H9 (cell line): Measurements from ENCODE around the gene NFIX. TPM values are rescaled to one million over a fixed set of nuclear protein-coding genes. Genes with fewer than 3 reads are reported as not detected.

Experiments used
- DNase-seq: peaks from one replicate; pipeline ENCODE4 v3.0.0-alpha.2; 2017
- H2AFZ ChIP-seq: one replicate; pipeline ENCODE4 v1.6.1; 2013; ENCODE audit warnings: mild to moderate bottlenecking, low read length, control low read depth, moderate library complexity
- H2AK5ac ChIP-seq: 2 replicates; pipeline ENCODE4 v1.6.1; 2013; ENCODE audit warnings: low read length, control low read depth, mixed read lengths; ENCODE audit not compliant: insufficient read length
- H2BK120ac ChIP-seq: one replicate; pipeline ENCODE4 v1.6.1; 2013; ENCODE audit warnings: low read depth, mild to moderate bottlenecking, low read length, control low read depth, inconsistent platforms; ENCODE audit not compliant: poor library complexity, severe bottlenecking
- H2BK12ac ChIP-seq: 2 replicates; pipeline ENCODE4 v1.6.1; 2013; ENCODE audit warnings: low read length, control low read depth, mixed read lengths, low read depth; ENCODE audit not compliant: insufficient read length
- H2BK15ac ChIP-seq: 2 replicates; pipeline ENCODE4 v1.6.1; 2013; ENCODE audit warnings: low read depth, low read length, control low read depth
- H2BK20ac ChIP-seq: one replicate; pipeline ENCODE4 v1.6.1; 2013; ENCODE audit warnings: low read depth, mild to moderate bottlenecking, low read length, control low read depth, inconsistent platforms; ENCODE audit not compliant: poor library complexity, severe bottlenecking
- H2BK5ac ChIP-seq: 2 replicates; pipeline ENCODE4 v1.6.1; 2013; ENCODE audit warnings: low read length, control low read depth, mixed read lengths; ENCODE audit not compliant: insufficient read length
- H3K14ac ChIP-seq: 2 replicates; pipeline ENCODE4 v1.6.1; 2013; ENCODE audit warnings: low read length, control low read depth; ENCODE audit not compliant: insufficient read depth
- H3K18ac ChIP-seq: 2 replicates; pipeline ENCODE4 v1.6.1; 2013; ENCODE audit warnings: low read depth, mild to moderate bottlenecking, mixed read lengths, low read length, control low read depth; ENCODE audit not compliant: insufficient read length
- H3K23ac ChIP-seq: 2 replicates; pipeline ENCODE4 v1.6.1; 2013; ENCODE audit warnings: low read length, control low read depth, mixed read lengths, low read depth; ENCODE audit not compliant: insufficient read length
- H3K23me2 ChIP-seq: 2 replicates; pipeline ENCODE4 v1.6.1; 2013; ENCODE audit warnings: low read depth, mild to moderate bottlenecking, mixed read lengths, low read length, control low read depth; ENCODE audit not compliant: insufficient read length, poor library complexity, severe bottlenecking
- H3K27ac ChIP-seq: 2 replicates; pipeline ENCODE4 v1.5.1; 2013; ENCODE audit warnings: low read length, control low read depth, mixed read lengths, low read depth; ENCODE audit not compliant: insufficient read length
- H3K27me3 ChIP-seq: 2 replicates; pipeline ENCODE4 v1.6.1; 2013; ENCODE audit warnings: low read length, control low read depth, inconsistent platforms; ENCODE audit not compliant: insufficient read depth
- H3K4ac ChIP-seq: 2 replicates; pipeline ENCODE4 v1.6.1; 2013; ENCODE audit warnings: low read depth, mild to moderate bottlenecking, control low read depth, inconsistent platforms, low read length, moderate library complexity
- H3K4me1 ChIP-seq: 2 replicates; pipeline ENCODE4 v1.6.1; 2013; ENCODE audit warnings: low read length, control low read depth, inconsistent platforms; ENCODE audit not compliant: insufficient read depth
- H3K4me2 ChIP-seq: 2 replicates; pipeline ENCODE4 v1.6.1; 2013; ENCODE audit warnings: low read length, control low read depth, mixed read lengths; ENCODE audit not compliant: insufficient read length, insufficient read depth
- H3K56ac ChIP-seq: 2 replicates; pipeline ENCODE4 v1.6.1; 2013; ENCODE audit warnings: low read depth, mild to moderate bottlenecking, mixed read lengths, low read length, control low read depth; ENCODE audit not compliant: insufficient read length
- H3K79me1 ChIP-seq: 2 replicates; pipeline ENCODE4 v1.6.1; 2013; ENCODE audit warnings: low read depth, mild to moderate bottlenecking, moderate library complexity, low read length, control low read depth, inconsistent platforms; ENCODE audit not compliant: insufficient read depth, poor library complexity, severe bottlenecking
- H3K79me2 ChIP-seq: 2 replicates; pipeline ENCODE4 v1.6.1; 2013; ENCODE audit warnings: low read length, control low read depth, inconsistent platforms; ENCODE audit not compliant: insufficient read depth
- H3K9ac ChIP-seq: 2 replicates; pipeline ENCODE4 v1.6.1; 2013; ENCODE audit warnings: low read length, control low read depth, mixed read lengths; ENCODE audit not compliant: insufficient read length; ENCODE audit errors: extremely low read depth
- H3K9me3 ChIP-seq: one replicate; pipeline ENCODE4 v1.6.1; 2013; ENCODE audit warnings: low read depth, low read length, inconsistent platforms; ENCODE audit not compliant: control insufficient read depth
- H3T11ph ChIP-seq: one replicate; pipeline ENCODE4 v1.6.1; 2013; ENCODE audit warnings: mild to moderate bottlenecking, low read length, control low read depth, inconsistent platforms
- H4K20me1 ChIP-seq: one replicate; pipeline ENCODE4 v1.6.1; 2013; ENCODE audit not compliant: control insufficient read depth, insufficient read length, insufficient read depth
- H4K5ac ChIP-seq: 2 replicates; pipeline ENCODE4 v1.6.1; 2013; ENCODE audit warnings: low read depth, mild to moderate bottlenecking, mixed read lengths, low read length, control low read depth; ENCODE audit not compliant: insufficient read length
- H4K8ac ChIP-seq: replicated peaks from 2 replicates; pipeline ENCODE4 v1.6.1; 2013; ENCODE audit warnings: low read length, control low read depth, mixed read lengths, low read depth; ENCODE audit not compliant: insufficient read length
- H4K91ac ChIP-seq: 2 replicates; pipeline ENCODE4 v1.6.1; 2013; ENCODE audit warnings: low read depth, mild to moderate bottlenecking, moderate library complexity, mixed read lengths, low read length, control low read depth; ENCODE audit not compliant: insufficient read length
- H3K27ac Mint-ChIP-seq, 3 experiments: 2 replicates in 2 of 3; 3 replicates in 1 of 3; pipeline ENCODE4 v1.8.0; 2020 to 2021; ENCODE audit warnings: mixed read lengths in 3 of 3, mild to moderate bottlenecking in 1 of 3, moderate library complexity in 1 of 3
- H3K27me3 Mint-ChIP-seq: 2 replicates; pipeline ENCODE4 v1.8.0; 2021; ENCODE audit warnings: low read depth, mild to moderate bottlenecking, moderate library complexity, mixed read lengths
- H3K36me3 Mint-ChIP-seq, 3 experiments: 2 replicates in 2 of 3; 3 replicates in 1 of 3; pipeline ENCODE4 v1.8.0; 2020 to 2021; ENCODE audit warnings: low read depth in 3 of 3, mixed read lengths in 3 of 3; ENCODE audit not compliant: insufficient read depth in 1 of 3
- H3K4me1 Mint-ChIP-seq, 2 experiments: 2 replicates each; pipeline ENCODE4 v1.8.0; 2020; ENCODE audit warnings: mixed read lengths in 2 of 2
- H3K4me3 Mint-ChIP-seq, 2 experiments: 2 replicates in 1 of 2; 3 replicates in 1 of 2; pipeline ENCODE4 v1.8.0; 2020 to 2021; ENCODE audit warnings: mild to moderate bottlenecking in 2 of 2, mixed read lengths in 2 of 2, moderate library complexity in 1 of 2
- H3K9me3 Mint-ChIP-seq, 2 experiments: 2 replicates in 1 of 2; 3 replicates in 1 of 2; pipeline ENCODE4 v1.8.0; 2020; ENCODE audit warnings: mild to moderate bottlenecking in 2 of 2, mixed read lengths in 2 of 2, moderate library complexity in 1 of 2
- CTCF ChIP-seq: fragments of 200-600 bp; sonication (generic); conservative IDR thresholded peaks from 3 replicates; pipeline ENCODE4 v1.8.0; 2021; ENCODE audit warnings: antibody characterized with exemption, mild to moderate bottlenecking
- WGBS: extraction: QIAGEN DNeasy Blood & Tissue Kit; methylation state at CpG from one replicate; pipeline ENCODE4 v1.1.7; 2013; ENCODE audit warnings: missing lambda C conversion rate, low lambda C conversion rate, mixed read lengths; ENCODE audit not compliant: insufficient read length; ENCODE audit errors: extremely low coverage; 5-methylcytosine and 5-hydroxymethylcytosine counted together
- total RNA-seq: library from RNA; stranded (reverse); gene quantifications from 2 replicates; pipeline ENCODE4 v1.2.1, GENCODE V29; 2021

NFIX gene
- total RNA-seq, 1 experiment from 2014 or later, result 0.31 TPM

DNA sequence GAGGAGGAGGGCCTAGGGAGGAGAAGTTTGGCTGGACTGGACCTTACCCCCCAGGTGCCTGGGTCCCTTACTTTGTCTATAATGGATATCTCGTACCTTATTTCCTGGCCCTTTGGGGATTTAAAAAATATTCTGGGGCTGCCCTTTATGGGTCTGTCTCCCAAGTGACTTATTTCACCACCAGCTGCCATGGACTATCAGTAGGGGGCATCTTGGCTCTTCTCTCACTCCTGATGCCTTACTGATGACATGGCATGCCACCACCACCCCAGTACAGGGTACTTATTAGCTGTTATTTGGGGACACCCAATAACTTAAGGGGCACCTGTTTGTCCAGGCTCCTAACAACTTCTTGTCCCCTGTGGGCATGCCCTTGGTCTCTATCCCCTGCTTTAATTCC is 38.0 kb downstream of the NFIX start:
- no peak overlapping the region for H3K56ac ChIP-seq
- no peak overlapping the region for H3K14ac ChIP-seq
- H3K79me2 ChIP-seq, result no peaks in the 10 kb centered on the region
- WGBS, result no CpG with 5 or more reads among the region's 1 CpG
- H2AFZ ChIP-seq, result no peak overlapping the region
- H2AK5ac ChIP-seq, result no peak overlapping the region
- H3K4me2 ChIP-seq, result no peak overlapping the region
- no peak overlapping the region for H3K27ac ChIP-seq
- no peak overlapping the region for H2BK120ac ChIP-seq
- no peaks in the 10 kb centered on the region for H3K79me1 ChIP-seq
- Mint-ChIP-seq H3K27me3 (peaks cover 96% of the 10 kb centered on the region), H3K4me3 (no peak overlapping the region), H3K9me3 (no peaks in the 10 kb centered on the region), H3K4me1 (peaks cover 2 to 7% of the 10 kb centered on the region in 2 experiments), H3K27ac (no peak overlapping the region), H3K36me3 (no peaks in the 10 kb centered on the region)
- H3K4ac ChIP-seq, result no peak overlapping the region
- peaks cover 2% of the 10 kb centered on the region for H4K20me1 ChIP-seq
- no peak overlapping the region for H4K91ac ChIP-seq
- H2BK20ac ChIP-seq, result no peak overlapping the region
- no peak overlapping the region for H3K18ac ChIP-seq
- no peaks in the 10 kb centered on the region for H3K4me1 ChIP-seq
- H2BK5ac ChIP-seq, result no peak overlapping the region
- H2BK15ac ChIP-seq, result no peak overlapping the region
- peaks cover 10% of the 10 kb centered on the region; the same call in 1 of the 2 replicates for H3K27me3 ChIP-seq
- H3T11ph ChIP-seq, result no peak overlapping the region
- no peaks in the 10 kb centered on the region for H3K23me2 ChIP-seq
- no peak overlapping the region for H3K9ac ChIP-seq
- no peak overlapping the region for H4K8ac ChIP-seq
- TF ChIP-seq CTCF, result peak; percentile 15; the same call in 2 of the 3 replicates
- no peak for DNase-seq
- H2BK12ac ChIP-seq, result no peak overlapping the region
- H4K5ac ChIP-seq, result no peak overlapping the region
- no peaks in the 10 kb centered on the region for H3K9me3 ChIP-seq
- H3K23ac ChIP-seq, result no peak overlapping the region
